C4-2B (cell line): ENCODE results near the gene UTF1.

Experiments
- H3K27ac ChIP-seq: fragments of 450-650 bp; 2 replicates; pipeline ENCODE4 v1.5.1; 2017
- ZFX ChIP-seq: fragments of 450-650 bp; IDR thresholded peaks from 2 replicates; pipeline ENCODE4 v1.6.1; 2017
- TF ChIP-seq, protein P1 (sequence below): fragments of 450-650 bp; conservative IDR thresholded peaks from 2 replicates; pipeline ENCODE4 v1.5.1; 2017; ENCODE audit warnings: mild to moderate bottlenecking

The UTF1 gene

DNA sequence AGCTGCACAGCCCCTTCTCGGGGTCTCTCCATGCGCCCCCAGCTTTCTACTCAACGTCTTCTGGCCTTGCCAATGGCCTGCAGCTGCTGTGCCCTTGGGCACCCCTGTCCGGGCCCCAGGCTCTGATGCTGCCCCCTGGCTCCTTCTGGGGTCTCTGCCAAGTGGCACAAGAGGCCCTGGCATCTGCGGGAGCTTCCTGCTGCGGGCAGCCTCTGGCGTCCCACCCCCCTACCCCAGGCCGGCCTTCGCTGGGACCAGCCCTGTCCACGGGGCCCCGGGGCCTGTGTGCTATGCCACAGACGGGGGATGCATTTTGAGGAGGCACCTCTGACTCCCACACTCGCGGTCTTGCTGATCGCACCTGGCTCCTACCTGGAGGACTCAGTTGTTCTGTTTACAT lies 10.0 kb downstream of the UTF1 start:
- TF ChIP-seq ZFX, result no peak
- TF ChIP-seq, protein P1, sequence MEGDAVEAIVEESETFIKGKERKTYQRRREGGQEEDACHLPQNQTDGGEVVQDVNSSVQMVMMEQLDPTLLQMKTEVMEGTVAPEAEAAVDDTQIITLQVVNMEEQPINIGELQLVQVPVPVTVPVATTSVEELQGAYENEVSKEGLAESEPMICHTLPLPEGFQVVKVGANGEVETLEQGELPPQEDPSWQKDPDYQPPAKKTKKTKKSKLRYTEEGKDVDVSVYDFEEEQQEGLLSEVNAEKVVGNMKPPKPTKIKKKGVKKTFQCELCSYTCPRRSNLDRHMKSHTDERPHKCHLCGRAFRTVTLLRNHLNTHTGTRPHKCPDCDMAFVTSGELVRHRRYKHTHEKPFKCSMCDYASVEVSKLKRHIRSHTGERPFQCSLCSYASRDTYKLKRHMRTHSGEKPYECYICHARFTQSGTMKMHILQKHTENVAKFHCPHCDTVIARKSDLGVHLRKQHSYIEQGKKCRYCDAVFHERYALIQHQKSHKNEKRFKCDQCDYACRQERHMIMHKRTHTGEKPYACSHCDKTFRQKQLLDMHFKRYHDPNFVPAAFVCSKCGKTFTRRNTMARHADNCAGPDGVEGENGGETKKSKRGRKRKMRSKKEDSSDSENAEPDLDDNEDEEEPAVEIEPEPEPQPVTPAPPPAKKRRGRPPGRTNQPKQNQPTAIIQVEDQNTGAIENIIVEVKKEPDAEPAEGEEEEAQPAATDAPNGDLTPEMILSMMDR, result no peak
- no peak overlapping the region for H3K27ac ChIP-seq

DNA sequence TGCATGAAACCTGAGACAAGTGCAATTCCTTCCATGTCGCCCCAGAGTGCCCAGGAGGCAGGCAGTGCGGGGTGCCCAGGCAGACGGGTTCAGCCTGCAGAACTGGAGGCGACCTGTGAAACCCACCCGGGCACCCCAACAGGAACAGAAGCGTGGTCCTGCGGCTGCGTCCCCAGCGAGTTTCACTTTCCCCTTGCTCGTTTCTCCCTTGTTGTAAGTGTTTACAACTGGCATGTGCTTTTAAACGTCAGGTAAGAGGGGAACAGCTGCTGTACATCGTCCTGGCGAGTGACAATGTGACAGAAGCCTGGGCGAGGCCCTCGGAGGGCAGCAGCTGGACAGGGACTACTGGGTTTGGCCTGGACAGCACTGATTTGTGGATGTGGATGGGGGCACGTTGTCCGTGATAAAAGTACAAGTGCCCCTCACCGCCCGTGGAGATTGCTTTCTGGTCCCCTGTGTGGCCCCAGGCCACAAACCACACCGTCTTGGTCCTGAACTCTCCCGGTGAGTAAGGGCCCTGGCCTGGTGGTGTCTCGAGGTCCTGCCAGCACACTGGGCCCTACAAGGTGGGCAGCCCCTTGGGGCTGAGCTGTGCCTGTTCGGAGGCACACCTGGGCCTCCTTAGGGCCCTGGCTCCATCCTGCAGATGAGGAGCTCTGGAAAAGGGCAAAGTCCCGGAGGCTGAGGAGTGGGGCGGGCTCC lies 11.6 kb downstream of the UTF1 start:
- TF ChIP-seq, protein P1, result no peak
- no peak for TF ChIP-seq ZFX
- no peak overlapping the region for H3K27ac ChIP-seq

DNA sequence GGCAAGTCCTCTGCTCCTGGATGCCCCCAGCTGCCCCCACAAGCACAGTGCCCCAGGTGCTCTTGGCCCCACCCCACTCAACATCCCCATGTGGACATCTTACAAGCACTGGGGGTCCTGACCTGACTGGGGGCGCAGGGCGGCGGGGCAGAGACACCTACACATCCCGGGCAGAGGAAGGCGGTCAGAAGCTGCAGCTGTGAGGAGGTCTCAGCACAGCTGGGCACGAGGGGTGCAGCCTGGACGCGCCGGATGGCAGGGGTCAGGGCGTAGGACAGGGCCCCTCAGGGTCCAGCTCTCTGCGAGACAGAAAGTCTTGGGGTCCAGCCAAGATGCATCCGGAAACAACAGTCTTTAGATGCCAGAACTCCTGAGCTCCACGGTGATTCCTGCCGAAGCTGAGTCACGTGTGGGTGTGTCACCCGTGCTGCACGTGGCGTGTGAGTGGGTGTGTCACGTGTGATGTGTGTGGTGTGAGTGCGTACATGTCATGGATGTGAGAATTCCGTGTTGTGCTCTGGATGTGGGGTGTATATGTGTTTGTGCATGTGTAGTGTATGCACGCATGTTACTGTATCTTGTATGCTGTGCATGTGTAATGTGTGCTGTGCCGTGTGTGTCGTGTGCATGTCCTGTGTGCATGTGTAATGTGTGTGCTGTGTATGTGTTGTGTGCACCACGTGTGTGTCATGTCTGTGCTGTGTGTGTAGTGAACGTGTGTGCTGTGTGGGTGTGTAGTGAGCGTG lies 12.8 kb downstream of the UTF1 start:
- TF ChIP-seq ZFX, result no peak
- TF ChIP-seq, protein P1, result no peak
- H3K27ac ChIP-seq, result no peak overlapping the region

DNA sequence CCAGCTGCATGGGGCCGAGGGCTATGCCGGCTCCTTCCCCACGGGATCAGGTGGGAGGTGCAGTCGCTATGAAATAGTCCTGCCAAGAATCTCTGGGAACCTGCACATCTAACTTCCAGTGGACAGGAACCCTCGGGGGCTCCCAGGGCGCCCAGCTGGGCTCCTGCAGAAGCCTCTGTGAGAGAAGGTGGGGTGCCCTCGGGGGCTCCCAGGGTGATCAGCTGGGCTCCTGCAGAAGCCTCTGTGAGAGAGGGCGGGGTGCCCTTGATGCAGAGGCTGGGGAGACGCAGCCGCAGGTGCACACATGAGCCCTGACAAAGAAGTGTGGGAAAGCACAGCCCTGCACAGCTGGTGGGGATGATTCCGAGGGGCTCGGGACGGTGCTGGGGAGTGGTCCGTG lies 13.6 kb downstream of the UTF1 start:
- TF ChIP-seq, protein P1, result no peak
- no peak for TF ChIP-seq ZFX
- no peak overlapping the region for H3K27ac ChIP-seq

DNA sequence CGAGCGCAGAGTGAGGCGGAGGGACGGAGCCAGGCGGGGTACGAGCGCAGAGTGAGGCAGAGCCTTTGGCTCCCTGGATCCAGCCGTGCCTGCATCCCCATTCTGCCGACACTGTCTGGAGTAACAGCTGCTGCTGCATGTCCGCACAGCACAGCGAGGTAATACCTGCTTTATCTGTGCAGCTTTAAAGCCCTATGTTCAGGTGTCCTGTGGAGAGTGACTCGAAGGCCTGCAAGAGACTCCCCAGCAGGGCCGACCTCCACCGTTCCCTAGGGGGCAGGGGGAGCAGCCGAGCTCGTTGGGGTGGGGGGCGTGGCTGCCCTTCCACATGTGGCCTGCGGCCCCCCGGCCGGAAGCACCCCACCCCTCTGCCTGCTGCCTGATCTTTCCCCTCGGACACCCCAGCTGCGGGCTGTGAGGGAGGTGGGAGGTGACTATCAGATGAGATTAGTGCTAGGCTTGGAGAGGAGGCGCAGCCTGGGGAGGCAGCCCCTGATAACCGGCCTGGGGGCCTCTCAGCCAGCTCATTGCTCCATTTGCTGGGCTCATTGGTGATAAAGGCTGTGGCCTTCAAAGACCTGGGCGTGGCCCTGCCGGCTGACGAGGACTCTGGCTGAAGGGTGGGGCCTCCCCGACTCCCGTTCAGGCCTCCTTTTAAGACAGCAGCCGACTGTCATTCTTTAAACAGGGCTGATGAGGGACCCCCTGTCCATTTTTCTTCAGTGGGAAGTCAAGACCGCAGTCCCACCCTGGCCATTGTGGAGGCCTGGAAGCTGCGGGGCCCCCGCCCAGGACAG lies 15.6 kb downstream of the UTF1 start:
- TF ChIP-seq ZFX, result no peak
- TF ChIP-seq, protein P1, result no peak
- no peak overlapping the region for H3K27ac ChIP-seq

DNA sequence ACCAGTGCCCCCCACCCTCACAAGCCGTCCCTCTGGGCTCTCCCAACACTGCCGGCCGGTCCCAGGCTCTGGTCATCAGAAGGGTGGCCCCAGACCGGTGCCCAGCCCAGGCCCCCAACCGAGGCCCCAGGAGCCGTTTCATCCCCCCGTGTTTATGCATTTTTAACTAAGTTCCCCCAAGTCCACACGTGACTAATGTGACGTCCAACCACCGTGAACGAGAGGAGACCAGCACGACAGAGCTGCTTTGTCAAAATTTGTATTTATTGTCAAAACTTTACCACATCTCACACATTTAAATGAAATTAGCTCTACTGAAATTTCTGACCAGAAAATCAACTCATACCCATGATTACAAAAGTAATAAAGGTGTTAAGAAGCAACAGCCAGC lies 16.2 kb downstream of the UTF1 start:
- no peak overlapping the region for H3K27ac ChIP-seq
- no peak for TF ChIP-seq ZFX
- TF ChIP-seq, protein P1, result no peak
